H1 (cell line): Measurements from ENCODE around the gene CD276. TPM values are rescaled to one million over a fixed set of nuclear protein-coding genes. Genes with fewer than 3 reads are reported as not detected.
A peak's percentile ranks its signal among the peaks of the same experiment; 100 is the strongest.
"Not testable (repeated sequence)": the region's sequence is repeated elsewhere in the genome, so short reads cannot be mapped to it uniquely, and the experiment has no call there.

Experiments used
- CTCF ChIA-PET: fragments of 300-600 bp; sonication (Branson Sonifier 250); formaldehyde crosslinking; loops from one replicate; lab custom pipeline; 2021; ENCODE audit not compliant: partially characterized antibody; lab: Charles Lee
- POLR2A ChIA-PET: fragments of 300-600 bp; sonication (Branson Sonifier 250); formaldehyde crosslinking; loops from one replicate; lab custom pipeline; 2021; ENCODE audit warnings: inconsistent platforms; ENCODE audit not compliant: partially characterized antibody; lab: Charles Lee
- DNase-seq, 2 experiments: peaks; one replicate each; pipeline versions ENCODE4 v3.0.0 to v3.0.0-alpha.2; 2010 to 2022; ENCODE audit warnings: low spot score in 2 of 2, low read depth in 1 of 2, mixed read lengths in 1 of 2
- FAIRE-seq: peaks from 2 replicates; lab custom pipeline; 2011; peaks lifted over from hg19 to GRCh38; lab: Jason Lieb, UNC
- H2AFZ ChIP-seq: 2 replicates; pipeline ENCODE4 v1.8.1; 2012; ENCODE audit warnings: low read length, inconsistent platforms
- H2AK5ac ChIP-seq: 2 replicates; pipeline ENCODE4 v1.6.1; 2013; ENCODE audit warnings: low read depth, low read length
- H2BK120ac ChIP-seq: replicated peaks from 2 replicates; pipeline ENCODE3; 2013; ENCODE audit warnings: low read depth, low read length, inconsistent platforms
- H2BK12ac ChIP-seq: 2 replicates; pipeline ENCODE4 v1.6.1; 2013; ENCODE audit warnings: low read depth, low read length
- H2BK15ac ChIP-seq: 2 replicates; pipeline ENCODE4 v1.6.1; 2013; ENCODE audit warnings: low read length
- H2BK20ac ChIP-seq: 2 replicates; pipeline ENCODE4 v1.6.1; 2013; ENCODE audit warnings: low read length
- H2BK5ac ChIP-seq: 2 replicates; pipeline ENCODE4 v1.6.1; 2013; ENCODE audit warnings: low read depth, low read length
- H3K14ac ChIP-seq: 2 replicates; pipeline ENCODE4 v1.6.1; 2013; ENCODE audit warnings: inconsistent platforms; ENCODE audit not compliant: insufficient read length
- H3K18ac ChIP-seq: 2 replicates; pipeline ENCODE4 v1.6.1; 2013; ENCODE audit warnings: low read length; ENCODE audit errors: extremely low read depth
- H3K23ac ChIP-seq: 2 replicates; pipeline ENCODE4 v1.6.1; 2013; ENCODE audit warnings: inconsistent platforms; ENCODE audit not compliant: insufficient read length
- H3K23me2 ChIP-seq: 2 replicates; pipeline ENCODE4 v1.6.1; 2013; ENCODE audit warnings: low read depth, low read length
- H3K27ac ChIP-seq: 2 replicates; pipeline ENCODE4 v1.6.1; 2011; ENCODE audit warnings: low read depth, low read length, inconsistent platforms
- H3K27me3 ChIP-seq, 4 experiments: replicated peaks in 1 of 4; 1 replicate in 1 of 4; 2 replicates in 3 of 4; pipeline versions ENCODE4 v1.6.1 to v1.8.1; 2011 to 2013; ENCODE audit warnings: low read length in 3 of 4, mild to moderate bottlenecking in 3 of 4, inconsistent platforms in 2 of 4, mixed read lengths in 2 of 4, moderate library complexity in 1 of 4; ENCODE audit not compliant: control insufficient read depth in 3 of 4, insufficient read depth in 3 of 4; ENCODE audit errors: extremely low read depth in 1 of 4
- H3K36me3 ChIP-seq, 4 experiments: 2 replicates each; pipeline versions ENCODE4 v1.6.1 to v1.8.1; 2011 to 2013; ENCODE audit warnings: mild to moderate bottlenecking in 4 of 4, low read length in 3 of 4, moderate library complexity in 2 of 4, control low read depth in 1 of 4, inconsistent platforms in 1 of 4; ENCODE audit not compliant: insufficient read depth in 4 of 4, control insufficient read depth in 2 of 4
- H3K4ac ChIP-seq: replicated peaks from 2 replicates; pipeline ENCODE3; 2013; ENCODE audit warnings: low read length, low read depth, mixed read lengths, inconsistent platforms; ENCODE audit not compliant: insufficient read length
- H3K4me1 ChIP-seq, 4 experiments: replicated peaks in 1 of 4; 1 replicate in 1 of 4; 2 replicates in 3 of 4; pipeline versions ENCODE4 v1.6.1 to v1.8.1; 2011 to 2013; ENCODE audit warnings: low read length in 3 of 4, inconsistent platforms in 2 of 4, mixed read lengths in 1 of 4; ENCODE audit not compliant: insufficient read depth in 4 of 4, control insufficient read depth in 3 of 4
- H3K4me2 ChIP-seq, 2 experiments: 2 replicates each; pipeline versions ENCODE4 v1.6.1 to v1.8.1; 2011 to 2013; ENCODE audit warnings: low read depth in 2 of 2, low read length in 2 of 2, control low read depth in 1 of 2, inconsistent platforms in 1 of 2, mild to moderate bottlenecking in 1 of 2; ENCODE audit not compliant: insufficient read depth in 1 of 2
- H3K4me3 ChIP-seq, 4 experiments: fragments of 200-600, 300-600 bp in 1 of 4; sonication (generic), shearing (Covaris generic), sonication (Bioruptor Twin) in 1 of 4; 2 replicates each; pipeline versions ENCODE4 v1.5.1 to v1.8.1; 2011 to 2016; ENCODE audit warnings: low read length in 4 of 4, low read depth in 3 of 4, control low read depth in 2 of 4, inconsistent platforms in 2 of 4, mild to moderate bottlenecking in 2 of 4, mixed read lengths in 1 of 4, moderate library complexity in 1 of 4; ENCODE audit not compliant: insufficient read depth in 2 of 4; ENCODE audit errors: extremely low read depth in 1 of 4
- H3K56ac ChIP-seq: replicated peaks from 2 replicates; pipeline ENCODE3; 2013; ENCODE audit warnings: low read depth, mild to moderate bottlenecking, mixed read lengths, low read length, inconsistent platforms; ENCODE audit not compliant: insufficient read length
- H3K79me1 ChIP-seq: 2 replicates; pipeline ENCODE4 v1.6.1; 2013; ENCODE audit warnings: low read depth, low read length, control low read depth
- H3K79me2 ChIP-seq, 2 experiments: 2 replicates each; pipeline versions ENCODE4 v1.6.1 to v1.8.1; 2012 to 2013; ENCODE audit warnings: low read length in 2 of 2, mild to moderate bottlenecking in 2 of 2, inconsistent platforms in 1 of 2; ENCODE audit not compliant: insufficient read depth in 2 of 2, control insufficient read depth in 1 of 2
- H3K9ac ChIP-seq, 4 experiments: replicated peaks in 1 of 4; 1 replicate in 1 of 4; 2 replicates in 3 of 4; pipeline versions ENCODE4 v1.6.1 to v1.8.1; 2011 to 2013; ENCODE audit warnings: low read depth in 3 of 4, low read length in 3 of 4, control low read depth in 2 of 4, mild to moderate bottlenecking in 2 of 4, moderate library complexity in 2 of 4, inconsistent platforms in 1 of 4; ENCODE audit errors: extremely low read depth in 1 of 4
- H3K9me3 ChIP-seq, 2 experiments: 2 replicates each; pipeline versions ENCODE4 v1.6.1 to v1.8.1; 2012 to 2013; ENCODE audit warnings: mild to moderate bottlenecking in 2 of 2, moderate library complexity in 2 of 2, control low read depth in 1 of 2, inconsistent platforms in 1 of 2, low read depth in 1 of 2, low read length in 1 of 2, mixed read lengths in 1 of 2; ENCODE audit not compliant: insufficient read depth in 2 of 2
- H4K20me1 ChIP-seq, 2 experiments: replicated peaks in 1 of 2; 2 replicates each; pipeline versions ENCODE3 to v1.8.1; 2011 to 2013; ENCODE audit warnings: inconsistent platforms in 2 of 2, low read length in 2 of 2, mild to moderate bottlenecking in 1 of 2; ENCODE audit not compliant: insufficient read depth in 2 of 2, control insufficient read depth in 1 of 2
- H4K5ac ChIP-seq: 2 replicates; pipeline ENCODE4 v1.6.1; 2013; ENCODE audit warnings: low read length, low read depth, mixed read lengths, inconsistent platforms; ENCODE audit not compliant: insufficient read length
- H4K8ac ChIP-seq: 2 replicates; pipeline ENCODE4 v1.8.0; 2013; ENCODE audit warnings: mild to moderate bottlenecking, moderate library complexity, low read length, inconsistent platforms; ENCODE audit not compliant: insufficient read depth; ENCODE audit errors: extremely low read depth
- H4K91ac ChIP-seq: replicated peaks from 2 replicates; pipeline ENCODE3; 2013; ENCODE audit warnings: low read length, mixed read lengths, inconsistent platforms; ENCODE audit not compliant: insufficient read length
- WGBS, 2 experiments: shearing (Covaris generic) in 1 of 2; methylation state at CpG; one replicate each; pipeline versions ENCODE4 v1.1.6 to v1.1.7; 2013 to 2015; ENCODE audit warnings: low lambda C conversion rate in 2 of 2, mixed read lengths in 2 of 2, inconsistent platforms in 1 of 2, low coverage in 1 of 2, missing lambda C conversion rate in 1 of 2; ENCODE audit not compliant: insufficient replicate concordance in 2 of 2, insufficient coverage in 1 of 2, insufficient read length in 1 of 2; ENCODE audit errors: extremely low coverage in 1 of 2, missing lambda C conversion rate in 1 of 2; 5-methylcytosine and 5-hydroxymethylcytosine counted together
- polyA plus RNA-seq, 7 experiments: library from polyadenylated mRNA; depleted of rRNA in 3 of 7; stranded (reverse) in 5 of 7; unstranded in 2 of 7; fragments of >200 nt in 5 of 7; fragments of 200-250 nt in 2 of 7; gene quantifications; 1 replicate in 5 of 7; 2 replicates in 1 of 7; 4 replicates in 1 of 7; pipeline versions ENCODE4 v1.2.1 to v1.2.3, GENCODE V29; 2011 to 2013; ENCODE audit warnings: missing spikeins in 2 of 7, mixed read lengths in 2 of 7
- total RNA-seq: library from RNA; stranded (reverse); fragmentation: NEBNext Ultra II Directional; extraction: Animal tissue kit (Norgen Biotek cat#: 25700); gene quantifications from 2 replicates; pipeline ENCODE4 v1.2.1, GENCODE V29; 2021
- TF ChIP-seq, protein P1 (sequence below), 3 experiments: IDR thresholded peaks; 1 replicate in 2 of 3; 2 replicates in 1 of 3; pipeline versions ENCODE4 v1.5.1 to v1.6.1; 2011; ENCODE audit warnings: low read length in 3 of 3, mild to moderate bottlenecking in 3 of 3, inconsistent platforms in 2 of 3, low read depth in 1 of 3, moderate library complexity in 1 of 3; ENCODE audit not compliant: insufficient read depth in 1 of 3; ENCODE audit errors: control extremely low read depth in 1 of 3

The CD276 gene
- total and polyA plus RNA-seq, 2 of the 8 experiments (the other 6 are each of a cell fraction or from before 2014, with no cell fraction given): 156 to 158 TPM

DNA sequence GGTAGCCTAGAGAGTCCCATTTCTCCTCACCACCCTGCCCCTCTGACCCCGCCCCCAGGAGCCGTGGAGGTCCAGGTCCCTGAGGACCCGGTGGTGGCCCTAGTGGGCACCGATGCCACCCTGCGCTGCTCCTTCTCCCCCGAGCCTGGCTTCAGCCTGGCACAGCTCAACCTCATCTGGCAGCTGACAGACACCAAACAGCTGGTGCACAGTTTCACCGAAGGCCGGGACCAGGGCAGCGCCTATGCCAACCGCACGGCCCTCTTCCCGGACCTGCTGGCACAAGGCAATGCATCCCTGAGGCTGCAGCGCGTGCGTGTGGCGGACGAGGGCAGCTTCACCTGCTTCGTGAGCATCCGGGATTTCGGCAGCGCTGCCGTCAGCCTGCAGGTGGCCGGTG is 19.4 kb downstream of the CD276 start:
- not testable (repeated sequence) for H3K18ac ChIP-seq

More for the DNA sequence above, 19.4 kb downstream of the CD276 start:
- H3K14ac ChIP-seq, H2BK120ac ChIP-seq, H2BK5ac ChIP-seq, H3K56ac ChIP-seq, H4K5ac ChIP-seq, H3K23ac ChIP-seq, H2AFZ ChIP-seq, H3K4me3 ChIP-seq, H3K23me2 ChIP-seq, H3K4me1 ChIP-seq, H3K27me3 ChIP-seq, H3K9me3 ChIP-seq, H2AK5ac ChIP-seq, H4K91ac ChIP-seq, H2BK15ac ChIP-seq, POLR2A ChIA-PET, H2BK20ac ChIP-seq, FAIRE-seq, H4K8ac ChIP-seq, H3K4ac ChIP-seq, H3K27ac ChIP-seq: not testable (repeated sequence)
- peaks cover 0 to 19% of the 10 kb centered on the region in 2 experiments; a peak in 1 of 4 replicates for H3K79me2 ChIP-seq
- peaks cover 5 to 30% (median 28%) of the 10 kb centered on the region in 4 experiments for H3K36me3 ChIP-seq
- CTCF ChIA-PET: interaction anchor here (0.8 to 18.5 kb wide), 19 partner anchors 7 to 346 kb away, joined by 3 to 496 read pairs (median 5); partner anchors contain the start of genes CD276, INSYN1 and NPTN
- 93% methylated on average over 18 of the region's 23 CpGs; no CpG with 5 or more reads in 1 of the 2 experiments for WGBS, 2 experiments
- H4K20me1 ChIP-seq: peaks cover 23 to 31% of the 10 kb centered on the region in 2 experiments
- TF ChIP-seq, protein P1, sequence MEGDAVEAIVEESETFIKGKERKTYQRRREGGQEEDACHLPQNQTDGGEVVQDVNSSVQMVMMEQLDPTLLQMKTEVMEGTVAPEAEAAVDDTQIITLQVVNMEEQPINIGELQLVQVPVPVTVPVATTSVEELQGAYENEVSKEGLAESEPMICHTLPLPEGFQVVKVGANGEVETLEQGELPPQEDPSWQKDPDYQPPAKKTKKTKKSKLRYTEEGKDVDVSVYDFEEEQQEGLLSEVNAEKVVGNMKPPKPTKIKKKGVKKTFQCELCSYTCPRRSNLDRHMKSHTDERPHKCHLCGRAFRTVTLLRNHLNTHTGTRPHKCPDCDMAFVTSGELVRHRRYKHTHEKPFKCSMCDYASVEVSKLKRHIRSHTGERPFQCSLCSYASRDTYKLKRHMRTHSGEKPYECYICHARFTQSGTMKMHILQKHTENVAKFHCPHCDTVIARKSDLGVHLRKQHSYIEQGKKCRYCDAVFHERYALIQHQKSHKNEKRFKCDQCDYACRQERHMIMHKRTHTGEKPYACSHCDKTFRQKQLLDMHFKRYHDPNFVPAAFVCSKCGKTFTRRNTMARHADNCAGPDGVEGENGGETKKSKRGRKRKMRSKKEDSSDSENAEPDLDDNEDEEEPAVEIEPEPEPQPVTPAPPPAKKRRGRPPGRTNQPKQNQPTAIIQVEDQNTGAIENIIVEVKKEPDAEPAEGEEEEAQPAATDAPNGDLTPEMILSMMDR (IDR thresholded peaks at IDR 0.05; ENCODE audit: control extremely low read depth in 1 of 3, insufficient read depth in 1 of 3, low read depth in 1 of 3, low read length in 3 of 3): peak in 2 of 3 experiments; percentile 25 to 36; a peak in 2 of 4 replicates
- TF ChIP-seq, all 59 proteins: peak for 1; not testable (repeated sequence) for 58
- DNase-seq, H2BK12ac ChIP-seq, H3K4me2 ChIP-seq, H3K79me1 ChIP-seq, H3K9ac ChIP-seq: not testable (repeated sequence)
